Fibroblast of lung (primary cell): ENCODE data around the gene FOXD4L6. TPM values are rescaled to one million over a fixed set of nuclear protein-coding genes. Genes with fewer than 3 reads are reported as not detected.
"Not testable (repeated sequence)": the region's sequence is repeated elsewhere in the genome, so short reads cannot be mapped to it uniquely, and the experiment has no call there.

ENCODE experiments used
- DNase-seq, 2 donors: peaks; one replicate each; pipeline versions ENCODE4 v3.0.0 to v3.0.0-alpha.2; 2010; ENCODE audit warnings: low read depth in 2 of 2
- H2AFZ ChIP-seq: 2 replicates; pipeline ENCODE4 v1.5.1; 2012; ENCODE audit warnings: low read length, control low read depth, inconsistent platforms
- H3K27ac ChIP-seq: 2 replicates; pipeline ENCODE4 v1.5.1; 2011; ENCODE audit warnings: low read length, control low read depth; ENCODE audit not compliant: insufficient read depth
- H3K27me3 ChIP-seq: 2 replicates; pipeline ENCODE4 v1.5.1; 2011; ENCODE audit warnings: mild to moderate bottlenecking, low read length; ENCODE audit not compliant: control insufficient read depth, insufficient read depth
- H3K36me3 ChIP-seq: 2 replicates; pipeline ENCODE4 v1.5.1; 2011; ENCODE audit warnings: low read length; ENCODE audit not compliant: control insufficient read depth, insufficient read depth
- H3K4me1 ChIP-seq: 2 replicates; pipeline ENCODE4 v1.5.1; 2011; ENCODE audit warnings: low read length; ENCODE audit not compliant: control insufficient read depth, insufficient read depth; ENCODE audit errors: extremely low read depth
- H3K4me2 ChIP-seq: 2 replicates; pipeline ENCODE4 v1.5.1; 2011; ENCODE audit warnings: low read length, control low read depth; ENCODE audit not compliant: insufficient read depth; ENCODE audit errors: extremely low read depth
- H3K4me3 ChIP-seq, 4 experiments: fragments of 200-600 bp in 1 of 4; sonication (generic) in 1 of 4; replicated peaks in 1 of 4; 2 replicates each; pipeline ENCODE4 v1.5.1; 2011 to 2016; ENCODE audit warnings: low read length in 4 of 4, low read depth in 3 of 4, mild to moderate bottlenecking in 3 of 4, control low read depth in 2 of 4, inconsistent platforms in 1 of 4, mixed read lengths in 1 of 4; ENCODE audit not compliant: insufficient read depth in 1 of 4; ENCODE audit errors: control extremely low read depth in 1 of 4
- H3K79me2 ChIP-seq: 2 replicates; pipeline ENCODE4 v1.5.1; 2012; ENCODE audit warnings: mild to moderate bottlenecking, low read length, inconsistent platforms; ENCODE audit not compliant: control insufficient read depth, insufficient read depth
- H3K9ac ChIP-seq: 2 replicates; pipeline ENCODE4 v1.5.1; 2011; ENCODE audit warnings: mild to moderate bottlenecking, low read length, control low read depth; ENCODE audit not compliant: insufficient read depth
- H3K9me3 ChIP-seq: 2 replicates; pipeline ENCODE4 v1.5.1; 2012; ENCODE audit warnings: low read depth, low read length; ENCODE audit not compliant: control insufficient read depth, insufficient read depth
- H4K20me1 ChIP-seq: 2 replicates; pipeline ENCODE4 v1.5.1; 2011; ENCODE audit warnings: low read length; ENCODE audit not compliant: control insufficient read depth, insufficient read depth; ENCODE audit errors: extremely low read depth
- polyA plus RNA-seq, 2 donors: library from polyadenylated mRNA; depleted of rRNA in 1 of 2; stranded (reverse) in 1 of 2; unstranded in 1 of 2; fragments of >200 nt; gene quantifications; 2 replicates each; pipeline ENCODE4 v1.2.1, GENCODE V29; 2011 to 2012; ENCODE audit warnings: missing spikeins in 1 of 2
- total RNA-seq: library from RNA; depleted of rRNA; stranded (reverse); fragments of >200 nt; gene quantifications from 2 replicates; pipeline ENCODE4 v1.2.1, GENCODE V29; 2014

Gene FOXD4L6
- total and polyA plus RNA-seq, 2 donors (not counting 1 experiment from before 2014, with no cell fraction given): not detected

- H3K4me1 ChIP-seq, H3K9me3 ChIP-seq, H3K9ac ChIP-seq, H3K27me3 ChIP-seq, H3K4me2 ChIP-seq, H3K4me3 ChIP-seq, H4K20me1 ChIP-seq, H3K36me3 ChIP-seq, DNase-seq, H3K79me2 ChIP-seq, H3K27ac ChIP-seq, H2AFZ ChIP-seq: not testable (repeated sequence)
These were observed 28.0 kb downstream of the FOXD4L6 start for GRCh38 chr9:41100508-41100907.

GRCh38 chr9:41098759-41099158, 29.7 kb downstream of the FOXD4L6 start:
- not testable (repeated sequence) for H3K4me1 ChIP-seq, H3K4me2 ChIP-seq, H3K27ac ChIP-seq, H3K27me3 ChIP-seq, H3K36me3 ChIP-seq, H4K20me1 ChIP-seq, H2AFZ ChIP-seq, H3K9me3 ChIP-seq, H3K9ac ChIP-seq, H3K79me2 ChIP-seq, H3K4me3 ChIP-seq
- DNase-seq: peak in 1 of 2 donors; percentile 1

DNA sequence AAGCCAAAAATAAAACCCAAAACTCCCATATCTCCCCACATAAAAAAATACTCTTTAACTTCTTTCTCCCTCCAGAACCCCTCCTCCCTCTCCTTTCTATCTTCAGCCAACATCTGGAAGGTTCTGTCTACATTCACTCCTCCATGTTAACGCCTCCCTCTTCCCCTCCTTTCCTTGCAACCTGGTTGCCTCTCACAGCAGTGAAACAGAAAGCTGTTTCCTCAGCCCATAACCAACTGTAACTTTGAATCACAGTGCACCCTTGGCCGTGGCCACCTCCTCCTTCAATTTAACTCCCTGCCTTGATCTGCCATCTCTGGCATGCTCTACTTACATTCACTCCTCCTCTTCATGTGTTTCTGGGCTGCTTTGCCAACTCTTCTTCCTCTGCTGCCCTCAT, 33.4 kb downstream of the FOXD4L6 start:
- not testable (repeated sequence) for H3K36me3 ChIP-seq, H3K9me3 ChIP-seq, H2AFZ ChIP-seq, H3K9ac ChIP-seq, H3K27me3 ChIP-seq, H3K79me2 ChIP-seq, H3K4me2 ChIP-seq, H3K27ac ChIP-seq, H3K4me3 ChIP-seq, H4K20me1 ChIP-seq, H3K4me1 ChIP-seq, DNase-seq

GRCh38 chr9:41094010-41094773, 34.3 kb downstream of the FOXD4L6 start:
- H2AFZ ChIP-seq, H3K4me1 ChIP-seq, H4K20me1 ChIP-seq, H3K79me2 ChIP-seq, H3K4me3 ChIP-seq, H3K9ac ChIP-seq, H3K4me2 ChIP-seq, H3K36me3 ChIP-seq, H3K27ac ChIP-seq, H3K9me3 ChIP-seq, H3K27me3 ChIP-seq: not testable (repeated sequence)
- peak in 1 of 2 donors; percentile 4 for DNase-seq

DNA sequence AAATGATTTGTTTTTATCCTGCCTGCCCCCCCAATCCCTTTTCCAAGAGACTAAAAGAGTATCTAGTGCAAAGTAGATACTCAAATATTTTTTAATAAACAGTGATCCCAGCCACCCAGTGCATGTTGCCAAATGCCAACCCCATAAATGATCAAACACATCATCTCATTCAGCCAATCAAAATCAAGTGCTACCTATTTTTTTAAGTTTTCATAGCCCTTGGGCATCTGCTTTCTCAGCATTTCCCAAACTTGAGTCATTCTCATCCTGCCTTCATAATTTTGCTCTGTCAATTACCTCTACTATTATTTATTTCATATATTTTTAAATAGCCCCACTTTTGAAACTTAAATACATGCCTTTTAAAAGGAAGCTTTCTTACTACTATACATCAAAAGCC, 37.6 kb downstream of the FOXD4L6 start:
- H3K9ac ChIP-seq, H4K20me1 ChIP-seq, H3K27ac ChIP-seq, H3K27me3 ChIP-seq, H3K9me3 ChIP-seq, H3K4me3 ChIP-seq, H3K36me3 ChIP-seq, H3K79me2 ChIP-seq, H2AFZ ChIP-seq, H3K4me2 ChIP-seq, H3K4me1 ChIP-seq, DNase-seq: not testable (repeated sequence)

GRCh38 chr9:41090386-41090785, 38.1 kb downstream of the FOXD4L6 start:
- H3K9ac ChIP-seq, H4K20me1 ChIP-seq, DNase-seq, H3K4me2 ChIP-seq, H3K27ac ChIP-seq, H3K36me3 ChIP-seq, H3K27me3 ChIP-seq, H2AFZ ChIP-seq, H3K79me2 ChIP-seq, H3K4me3 ChIP-seq, H3K9me3 ChIP-seq, H3K4me1 ChIP-seq: not testable (repeated sequence)
